Measurements from ENCODE around the gene KAT8.

GRCh38 chr16:31073142-31073969 lies 44.1 kb upstream of the KAT8 start:
- TF ChIP-seq CTCF (IDR thresholded peaks at IDR 0.05; ENCODE audit: insufficient read depth, low read depth, low read length) (no peak), EZH2 (IDR thresholded peaks at IDR 0.05; ENCODE audit: insufficient read depth, low read length) (no peak)
